Measurements from ENCODE around the gene NTM.

Gene NTM

DNA sequence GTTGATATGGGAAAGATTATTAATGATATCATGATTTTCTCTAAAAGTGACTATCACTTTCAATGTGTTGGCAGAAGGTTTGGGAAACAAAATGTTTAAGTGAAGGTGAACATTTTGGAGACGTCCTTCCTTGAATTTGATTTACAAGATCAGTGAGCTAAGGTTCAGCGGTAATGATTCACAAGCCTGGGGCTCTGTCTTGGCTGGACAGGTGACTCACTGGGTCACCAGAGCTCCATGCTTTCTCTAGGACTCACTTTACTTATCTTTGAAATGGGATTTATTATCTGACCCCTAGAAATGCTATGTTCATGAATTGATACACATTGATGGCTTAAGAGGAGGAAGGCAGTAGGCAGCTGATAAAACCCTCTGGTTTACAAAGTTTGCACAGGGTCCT lies 437.5 kb downstream of the NTM start:
- Histone ChIP-seq H3K14ac (ENCODE audit: low read length in 2 of 2) (no peak overlapping the region), H3K36me3 (ENCODE audit: control insufficient read depth in 1 of 2, insufficient read depth in 2 of 2, low read depth in 1 of 2, low read length in 2 of 2) (no peaks in the 10 kb centered on the region), H3K23ac (ENCODE audit: low read length in 2 of 2) (no peak overlapping the region), H3K4me3 (ENCODE audit: insufficient read depth in 1 of 2, low read depth in 1 of 2, low read length in 2 of 2) (no peak overlapping the region), H2BK120ac (ENCODE audit: low read depth, low read length) (no peak overlapping the region), H3K27me3 (ENCODE audit: control insufficient read depth in 1 of 2, insufficient read depth in 1 of 2, low read length in 2 of 2) (peaks cover 14 to 33% of the 10 kb centered on the region in 2 experiments), H2BK5ac (ENCODE audit: low read depth, low read length, poor library complexity, severe bottlenecking) (no peak overlapping the region), H3K18ac (ENCODE audit: low read depth in 1 of 2, low read length in 2 of 2) (no peak overlapping the region), H3K4ac (ENCODE audit: low read depth in 1 of 2, low read length in 2 of 2) (no peak overlapping the region), H3K9me3 (ENCODE audit: control insufficient read depth, low read length) (no peaks in the 10 kb centered on the region), H3K4me1 (ENCODE audit: control insufficient read depth, insufficient read depth, low read depth, low read length) (no peaks in the 10 kb centered on the region), H2BK12ac (ENCODE audit: low read length in 2 of 2) (no peak overlapping the region), H3K79me1 (replicated peaks; ENCODE audit: low read length, poor library complexity, severe bottlenecking) (no peaks in the 10 kb centered on the region), H2BK15ac (ENCODE audit: low read depth, poor library complexity, severe bottlenecking) (no peak overlapping the region), H2AFZ (ENCODE audit: low read depth, low read length) (no peak overlapping the region), H2AK5ac (ENCODE audit: low read length, severe bottlenecking) (no peak overlapping the region), H4K91ac (ENCODE audit: low read length) (no peak overlapping the region), H3K27ac (ENCODE audit: low read length, poor library complexity, severe bottlenecking) (no peak overlapping the region), H3K9ac (ENCODE audit: low read length) (no peak overlapping the region), H3K4me2 (ENCODE audit: low read length, poor library complexity, severe bottlenecking) (no peak overlapping the region), H4K8ac (ENCODE audit: low read length) (no peak overlapping the region)
- no peak for DNase-seq
- WGBS = 66% methylated on average over 2 of the region's 2 CpGs

DNA sequence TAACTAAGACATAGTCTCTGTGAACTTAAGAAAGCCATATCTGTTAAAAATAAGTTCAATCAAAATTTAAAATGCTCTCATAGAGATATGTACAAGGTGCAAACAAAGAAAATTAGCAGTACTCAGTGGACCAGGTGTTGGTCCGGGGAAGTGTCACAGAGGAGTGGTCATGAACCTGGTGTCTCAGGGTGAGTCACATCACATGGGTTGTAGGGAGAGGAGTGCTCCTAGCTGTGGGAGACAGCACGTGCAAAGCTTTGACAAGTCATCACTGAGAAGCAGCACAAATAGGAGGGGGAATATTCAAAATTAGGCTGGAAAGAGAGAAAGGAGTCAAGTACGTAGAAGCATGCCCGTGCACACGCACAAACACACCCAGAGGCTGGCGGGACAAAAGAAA lies 438.1 kb downstream of the NTM start:
- Histone ChIP-seq H3K27ac (ENCODE audit: low read length, poor library complexity, severe bottlenecking) (no peak overlapping the region), H3K18ac (ENCODE audit: low read depth in 1 of 2, low read length in 2 of 2) (no peak overlapping the region), H2BK12ac (ENCODE audit: low read length in 2 of 2) (no peak overlapping the region), H4K91ac (ENCODE audit: low read length) (no peak overlapping the region), H3K4ac (ENCODE audit: low read depth in 1 of 2, low read length in 2 of 2) (no peak overlapping the region), H3K27me3 (ENCODE audit: control insufficient read depth in 1 of 2, insufficient read depth in 1 of 2, low read length in 2 of 2) (peaks cover 14 to 32% of the 10 kb centered on the region in 2 experiments), H3K9me3 (ENCODE audit: control insufficient read depth, low read length) (no peaks in the 10 kb centered on the region), H3K9ac (ENCODE audit: low read length) (no peak overlapping the region), H2AK5ac (ENCODE audit: low read length, severe bottlenecking) (no peak overlapping the region), H3K4me1 (ENCODE audit: control insufficient read depth, insufficient read depth, low read depth, low read length) (no peaks in the 10 kb centered on the region), H3K79me1 (replicated peaks; ENCODE audit: low read length, poor library complexity, severe bottlenecking) (no peaks in the 10 kb centered on the region), H2BK120ac (ENCODE audit: low read depth, low read length) (no peak overlapping the region), H3K23ac (ENCODE audit: low read length in 2 of 2) (no peak overlapping the region), H4K8ac (ENCODE audit: low read length) (no peak overlapping the region), H3K36me3 (ENCODE audit: control insufficient read depth in 1 of 2, insufficient read depth in 2 of 2, low read depth in 1 of 2, low read length in 2 of 2) (no peaks in the 10 kb centered on the region), H3K4me2 (ENCODE audit: low read length, poor library complexity, severe bottlenecking) (no peak overlapping the region), H2BK5ac (ENCODE audit: low read depth, low read length, poor library complexity, severe bottlenecking) (no peak overlapping the region), H3K4me3 (ENCODE audit: insufficient read depth in 1 of 2, low read depth in 1 of 2, low read length in 2 of 2) (no peak overlapping the region), H3K14ac (ENCODE audit: low read length in 2 of 2) (no peak overlapping the region), H2BK15ac (ENCODE audit: low read depth, poor library complexity, severe bottlenecking) (no peak overlapping the region), H2AFZ (ENCODE audit: low read depth, low read length) (no peak overlapping the region)
- WGBS = 75% methylated on average over 3 of the region's 6 CpGs
- DNase-seq = no peak

DNA sequence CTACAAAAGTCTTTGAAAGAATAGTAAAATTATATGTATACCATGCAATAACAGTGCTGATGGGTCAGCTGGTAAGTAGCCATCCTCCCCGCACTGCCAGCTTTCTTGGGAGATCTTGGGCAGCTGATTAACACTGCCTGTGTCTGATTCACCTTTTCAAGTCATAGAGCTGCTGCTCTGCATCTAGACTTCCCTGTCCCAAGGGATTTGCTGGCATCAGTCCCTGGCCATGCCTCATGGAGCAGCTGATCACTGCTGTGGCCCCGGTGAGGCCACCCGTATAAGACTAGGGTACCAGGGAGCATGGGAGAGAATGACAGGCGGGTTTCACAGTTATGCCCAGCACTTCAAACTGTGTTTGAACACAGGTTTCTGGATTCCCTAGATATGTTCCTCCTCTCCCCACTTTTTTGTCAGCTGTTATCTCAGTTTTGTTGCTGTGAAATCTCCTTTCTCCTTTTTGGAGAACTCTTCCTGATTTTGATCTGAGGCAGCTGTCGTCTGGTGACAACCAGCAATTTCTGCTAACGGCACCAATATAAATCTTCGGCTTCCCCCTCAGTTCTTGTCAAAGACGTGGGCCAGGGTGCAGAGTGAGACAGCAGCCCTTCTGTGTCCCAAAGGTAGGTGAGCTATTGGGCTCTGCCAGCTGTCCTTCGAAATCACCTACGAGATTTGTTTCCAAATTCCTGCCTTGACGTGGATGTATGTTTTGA lies 438.9 kb downstream of the NTM start:
- WGBS = 78% methylated on average over 10 of the region's 11 CpGs
- H3K27me3 ChIP-seq (ENCODE audit: control insufficient read depth in 1 of 2, insufficient read depth in 1 of 2, low read length in 2 of 2) = peaks cover 5 to 28% of the 10 kb centered on the region in 2 experiments
- no peak for DNase-seq
- H3K4me3 ChIP-seq (ENCODE audit: insufficient read depth in 1 of 2, low read depth in 1 of 2, low read length in 2 of 2) = no peak overlapping the region
- H3K36me3 ChIP-seq (ENCODE audit: control insufficient read depth in 1 of 2, insufficient read depth in 2 of 2, low read depth in 1 of 2, low read length in 2 of 2) = no peaks in the 10 kb centered on the region
- no peak overlapping the region for H3K14ac ChIP-seq (ENCODE audit: low read length in 2 of 2)
- H2AK5ac ChIP-seq (ENCODE audit: low read length, severe bottlenecking) = no peak overlapping the region
- H2BK15ac ChIP-seq (ENCODE audit: low read depth, poor library complexity, severe bottlenecking) = no peak overlapping the region
- H4K91ac ChIP-seq (ENCODE audit: low read length) = no peak overlapping the region
- H3K23ac ChIP-seq (ENCODE audit: low read length in 2 of 2) = no peak overlapping the region
- no peak overlapping the region for H2BK12ac ChIP-seq (ENCODE audit: low read length in 2 of 2)
- H3K4ac ChIP-seq (ENCODE audit: low read depth in 1 of 2, low read length in 2 of 2) = no peak overlapping the region
- H2AFZ ChIP-seq (ENCODE audit: low read depth, low read length) = no peak overlapping the region
- H3K27ac ChIP-seq (ENCODE audit: low read length, poor library complexity, severe bottlenecking) = no peak overlapping the region
- H3K4me1 ChIP-seq (ENCODE audit: control insufficient read depth, insufficient read depth, low read depth, low read length) = no peaks in the 10 kb centered on the region
- no peaks in the 10 kb centered on the region for H3K79me1 ChIP-seq (replicated peaks; ENCODE audit: low read length, poor library complexity, severe bottlenecking)
- no peak overlapping the region for H2BK5ac ChIP-seq (ENCODE audit: low read depth, low read length, poor library complexity, severe bottlenecking)
- H3K4me2 ChIP-seq (ENCODE audit: low read length, poor library complexity, severe bottlenecking) = no peak overlapping the region
- no peak overlapping the region for H3K18ac ChIP-seq (ENCODE audit: low read depth in 1 of 2, low read length in 2 of 2)
- H2BK120ac ChIP-seq (ENCODE audit: low read depth, low read length) = no peak overlapping the region
- no peaks in the 10 kb centered on the region for H3K9me3 ChIP-seq (ENCODE audit: control insufficient read depth, low read length)
- H3K9ac ChIP-seq (ENCODE audit: low read length) = no peak overlapping the region
- H4K8ac ChIP-seq (ENCODE audit: low read length) = no peak overlapping the region

DNA sequence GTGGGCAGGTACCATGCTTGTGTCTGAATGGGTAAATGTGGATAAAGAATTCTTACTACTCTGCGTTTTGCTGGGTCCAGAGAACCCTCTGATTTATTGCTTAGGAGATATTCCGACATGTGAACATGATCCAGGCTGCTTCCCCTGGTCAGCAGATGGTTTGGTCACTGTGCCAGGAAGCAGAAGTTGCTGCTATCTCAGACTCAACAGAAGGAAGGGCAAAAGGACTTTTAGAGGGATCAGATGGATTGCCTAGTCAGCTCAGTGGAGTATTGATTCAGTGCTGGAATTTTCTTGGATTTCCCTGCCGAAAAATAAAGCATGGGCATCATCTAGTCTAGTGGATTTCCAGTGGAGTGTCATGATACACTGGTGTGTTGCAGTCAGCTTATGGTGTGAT lies 440.1 kb downstream of the NTM start:
- 68% methylated on average over 3 of the region's 3 CpGs for WGBS
- H2AK5ac ChIP-seq (ENCODE audit: low read length, severe bottlenecking) = no peak overlapping the region

More for the DNA sequence above, 440.1 kb downstream of the NTM start:
- Histone ChIP-seq H3K14ac (ENCODE audit: low read length in 2 of 2) (no peak overlapping the region), H3K36me3 (ENCODE audit: control insufficient read depth in 1 of 2, insufficient read depth in 2 of 2, low read depth in 1 of 2, low read length in 2 of 2) (no peaks in the 10 kb centered on the region), H3K18ac (ENCODE audit: low read depth in 1 of 2, low read length in 2 of 2) (no peak overlapping the region), H2BK12ac (ENCODE audit: low read length in 2 of 2) (no peak overlapping the region), H3K9me3 (ENCODE audit: control insufficient read depth, low read length) (no peaks in the 10 kb centered on the region), H3K4me2 (ENCODE audit: low read length, poor library complexity, severe bottlenecking) (no peak overlapping the region), H3K23ac (ENCODE audit: low read length in 2 of 2) (no peak overlapping the region), H2AFZ (ENCODE audit: low read depth, low read length) (no peak overlapping the region), H3K27ac (ENCODE audit: low read length, poor library complexity, severe bottlenecking) (no peak overlapping the region), H3K4ac (ENCODE audit: low read depth in 1 of 2, low read length in 2 of 2) (no peak overlapping the region), H4K8ac (ENCODE audit: low read length) (no peak overlapping the region), H3K79me1 (replicated peaks; ENCODE audit: low read length, poor library complexity, severe bottlenecking) (no peaks in the 10 kb centered on the region), H3K9ac (ENCODE audit: low read length) (no peak overlapping the region), H2BK15ac (ENCODE audit: low read depth, poor library complexity, severe bottlenecking) (no peak overlapping the region), H2BK120ac (ENCODE audit: low read depth, low read length) (no peak overlapping the region), H3K4me1 (ENCODE audit: control insufficient read depth, insufficient read depth, low read depth, low read length) (no peaks in the 10 kb centered on the region), H2BK5ac (ENCODE audit: low read depth, low read length, poor library complexity, severe bottlenecking) (no peak overlapping the region), H4K91ac (ENCODE audit: low read length) (no peak overlapping the region), H3K4me3 (ENCODE audit: insufficient read depth in 1 of 2, low read depth in 1 of 2, low read length in 2 of 2) (no peak overlapping the region), H3K27me3 (ENCODE audit: control insufficient read depth in 1 of 2, insufficient read depth in 1 of 2, low read length in 2 of 2) (peaks cover 0 to 19% of the 10 kb centered on the region in 2 experiments)
- no peak for DNase-seq

Data from mesenchymal stem cell (in vitro differentiated cells and primary cell).